Bronchial epithelial cell (primary cell): Measurements from ENCODE around the gene UAP1L1. TPM values are rescaled to one million over a fixed set of nuclear protein-coding genes. Genes with fewer than 3 reads are reported as not detected.

Experiments used
- DNase-seq: peaks from one replicate; pipeline ENCODE4 v3.0.0-alpha.2; 2010; ENCODE audit warnings: low read depth
- FAIRE-seq: peaks from 2 replicates; lab custom pipeline; 2011; peaks lifted over from hg19 to GRCh38; lab: Jason Lieb, UNC
- H3K27me3 ChIP-seq: 2 replicates; pipeline ENCODE4 v1.5.1; 2011; ENCODE audit warnings: low read length; ENCODE audit not compliant: control insufficient read depth, insufficient read depth
- H3K36me3 ChIP-seq: 2 replicates; pipeline ENCODE4 v1.5.1; 2011; ENCODE audit warnings: low read length; ENCODE audit not compliant: control insufficient read depth, insufficient read depth
- H3K4me3 ChIP-seq: 2 replicates; pipeline ENCODE4 v1.5.1; 2011; ENCODE audit warnings: mild to moderate bottlenecking, low read depth, low read length, control low read depth
- total RNA-seq: library from RNA; depleted of rRNA; stranded (reverse); fragments of >200 nt; gene quantifications from 2 replicates; pipeline ENCODE4 v1.2.1, GENCODE V29; 2014
- TF ChIP-seq, protein P1 (sequence below): IDR thresholded peaks from 2 replicates; pipeline ENCODE4 v1.5.1; 2011; ENCODE audit warnings: mild to moderate bottlenecking, moderate library complexity, low read length, control low read depth, inconsistent platforms; ENCODE audit not compliant: insufficient read depth, severe bottlenecking

UAP1L1 gene
- total RNA-seq, 1 donor from 2014 or later: 3.2 TPM

DNA sequence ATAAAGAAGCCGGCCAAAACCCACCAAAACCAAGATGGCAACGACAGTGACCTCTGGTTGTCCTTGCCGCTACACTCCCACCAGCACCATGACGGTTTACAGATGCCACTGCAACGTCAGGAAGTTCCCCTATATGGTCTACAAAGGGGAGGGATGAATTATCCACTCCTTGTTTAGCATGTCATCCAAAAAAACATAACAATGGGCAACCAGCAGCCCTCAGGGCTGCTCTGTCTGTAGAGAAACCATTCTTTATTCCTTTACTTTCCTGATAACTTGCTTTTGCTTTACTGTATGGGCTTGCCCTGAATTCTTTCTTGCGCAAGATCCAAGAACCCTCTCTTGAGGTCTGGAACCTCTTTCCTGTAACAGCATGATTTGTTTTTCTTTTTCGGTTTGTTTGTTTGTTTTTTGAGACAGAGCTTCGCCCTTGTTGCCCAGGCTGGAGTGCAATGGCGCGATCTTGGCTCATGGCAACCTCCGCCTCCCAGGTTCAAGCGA is 2.0 kb upstream of the UAP1L1 start:
- Histone ChIP-seq H3K27me3 (no peaks in the 10 kb centered on the region), H3K4me3 (no peak overlapping the region), H3K36me3 (peaks cover 1% of the 10 kb centered on the region)
- TF ChIP-seq, protein P1, sequence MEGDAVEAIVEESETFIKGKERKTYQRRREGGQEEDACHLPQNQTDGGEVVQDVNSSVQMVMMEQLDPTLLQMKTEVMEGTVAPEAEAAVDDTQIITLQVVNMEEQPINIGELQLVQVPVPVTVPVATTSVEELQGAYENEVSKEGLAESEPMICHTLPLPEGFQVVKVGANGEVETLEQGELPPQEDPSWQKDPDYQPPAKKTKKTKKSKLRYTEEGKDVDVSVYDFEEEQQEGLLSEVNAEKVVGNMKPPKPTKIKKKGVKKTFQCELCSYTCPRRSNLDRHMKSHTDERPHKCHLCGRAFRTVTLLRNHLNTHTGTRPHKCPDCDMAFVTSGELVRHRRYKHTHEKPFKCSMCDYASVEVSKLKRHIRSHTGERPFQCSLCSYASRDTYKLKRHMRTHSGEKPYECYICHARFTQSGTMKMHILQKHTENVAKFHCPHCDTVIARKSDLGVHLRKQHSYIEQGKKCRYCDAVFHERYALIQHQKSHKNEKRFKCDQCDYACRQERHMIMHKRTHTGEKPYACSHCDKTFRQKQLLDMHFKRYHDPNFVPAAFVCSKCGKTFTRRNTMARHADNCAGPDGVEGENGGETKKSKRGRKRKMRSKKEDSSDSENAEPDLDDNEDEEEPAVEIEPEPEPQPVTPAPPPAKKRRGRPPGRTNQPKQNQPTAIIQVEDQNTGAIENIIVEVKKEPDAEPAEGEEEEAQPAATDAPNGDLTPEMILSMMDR: no peak
- DNase-seq: peak; percentile 46
- no peak for FAIRE-seq

DNA sequence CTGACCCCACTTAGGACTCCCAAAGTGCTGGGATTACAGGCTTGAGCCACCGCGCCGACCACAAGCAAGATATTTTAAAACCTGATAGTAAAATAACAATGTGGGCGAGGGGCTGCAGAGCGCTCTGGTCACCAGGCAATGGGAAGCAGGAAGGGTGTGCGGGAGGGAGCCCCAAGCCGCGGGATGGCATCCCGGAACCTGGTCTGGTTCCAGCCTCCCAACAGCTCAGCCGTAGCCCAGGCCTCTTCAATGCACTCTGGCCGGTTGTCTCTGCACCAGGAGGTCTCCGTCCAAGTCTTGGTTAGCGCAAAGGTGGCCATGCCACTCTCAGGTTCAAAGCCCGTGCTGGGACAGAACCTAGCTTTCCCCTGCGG is 694 bp upstream of the UAP1L1 start:
- no peak for FAIRE-seq

DNA sequence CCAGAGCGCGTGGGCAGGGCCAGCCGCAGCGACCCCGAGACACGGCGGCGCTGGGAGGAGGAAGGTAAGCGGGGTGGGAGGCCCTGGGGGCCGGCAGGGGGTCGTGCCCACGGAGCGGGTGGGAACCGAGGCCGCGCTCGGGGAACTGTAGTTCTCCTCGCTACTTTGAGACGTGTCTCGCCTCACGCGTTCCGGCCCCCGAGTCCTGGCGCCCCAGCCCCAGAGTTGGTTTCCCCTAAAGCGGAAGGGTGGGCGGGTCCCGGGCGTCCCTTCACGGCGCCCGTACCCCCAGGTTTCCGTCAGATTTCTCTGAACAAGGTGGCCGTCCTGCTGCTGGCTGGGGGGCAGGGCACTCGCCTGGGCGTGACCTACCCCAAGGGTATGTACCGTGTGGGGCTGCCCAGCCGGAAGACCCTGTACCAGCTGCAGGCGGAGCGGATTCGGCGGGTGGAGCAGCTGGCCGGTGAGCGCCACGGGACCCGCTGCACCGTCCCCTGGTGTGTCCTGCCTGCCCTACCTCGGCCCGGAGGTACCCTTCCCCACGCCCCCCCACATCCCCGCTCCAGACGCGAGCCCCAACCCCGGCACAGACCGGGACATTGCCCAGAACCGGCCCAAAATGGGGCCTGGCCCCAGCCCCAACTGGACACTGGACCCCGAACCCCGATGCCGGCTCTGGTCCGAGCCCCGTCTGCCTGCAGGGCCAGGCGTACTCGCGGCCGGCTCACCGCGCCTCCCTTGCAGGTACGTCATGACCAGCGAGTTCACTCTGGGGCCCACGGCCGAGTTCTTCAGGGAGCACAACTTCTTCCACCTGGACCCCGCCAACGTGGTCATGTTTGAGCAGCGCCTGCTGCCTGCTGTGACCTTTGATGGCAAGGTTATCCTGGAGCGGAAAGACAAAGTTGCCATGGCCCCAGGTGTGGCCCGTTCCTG is 709 bp downstream of the UAP1L1 start:
- peaks cover 5% of the 10 kb centered on the region for H3K36me3 ChIP-seq
- FAIRE-seq: no peak
- TF ChIP-seq, protein P1: no peak
- no peak for DNase-seq
- peak overlapping the region; percentile 56 for H3K4me3 ChIP-seq
- no peaks in the 10 kb centered on the region for H3K27me3 ChIP-seq

More for the DNA sequence above, 694 bp upstream of the UAP1L1 start:
- Histone ChIP-seq H3K36me3 (peaks cover 3% of the 10 kb centered on the region), H3K27me3 (no peaks in the 10 kb centered on the region), H3K4me3 (no peak overlapping the region)
- TF ChIP-seq, protein P1: no peak
- no peak for DNase-seq

DNA sequence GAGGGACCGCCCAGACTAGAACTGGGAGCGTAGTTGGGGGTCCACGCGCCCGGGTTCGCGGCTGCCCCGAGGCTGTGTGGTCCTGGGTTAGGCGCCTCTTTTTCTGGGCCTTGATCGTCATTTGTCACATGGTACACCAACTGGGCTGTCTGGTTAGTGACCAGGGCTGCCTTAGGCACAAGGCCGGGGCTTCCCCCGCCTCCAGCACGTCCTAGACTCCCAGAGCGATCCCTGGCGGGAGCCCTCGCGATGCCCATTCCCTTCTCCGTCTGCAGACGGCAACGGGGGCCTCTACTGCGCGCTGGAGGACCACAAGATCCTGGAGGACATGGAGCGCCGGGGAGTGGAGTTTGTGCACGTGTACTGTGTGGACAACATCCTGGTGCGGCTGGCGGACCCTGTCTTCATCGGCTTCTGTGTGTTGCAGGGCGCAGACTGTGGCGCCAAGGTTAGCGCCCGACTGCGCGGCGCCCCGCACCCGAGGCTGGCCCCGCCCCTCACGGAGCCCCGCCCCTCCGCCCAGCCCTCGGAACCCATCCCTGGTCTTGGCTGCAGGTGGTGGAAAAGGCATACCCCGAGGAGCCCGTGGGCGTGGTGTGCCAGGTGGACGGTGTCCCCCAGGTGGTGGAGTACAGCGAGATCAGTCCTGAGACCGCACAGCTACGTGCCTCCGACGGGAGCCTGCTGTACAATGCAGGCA is 1.5 kb downstream of the UAP1L1 start:
- Histone ChIP-seq H3K27me3 (no peaks in the 10 kb centered on the region), H3K4me3 (no peak overlapping the region), H3K36me3 (peaks cover 6% of the 10 kb centered on the region)
- TF ChIP-seq, protein P1: no peak
- FAIRE-seq (no peak), DNase-seq (no peak)

DNA sequence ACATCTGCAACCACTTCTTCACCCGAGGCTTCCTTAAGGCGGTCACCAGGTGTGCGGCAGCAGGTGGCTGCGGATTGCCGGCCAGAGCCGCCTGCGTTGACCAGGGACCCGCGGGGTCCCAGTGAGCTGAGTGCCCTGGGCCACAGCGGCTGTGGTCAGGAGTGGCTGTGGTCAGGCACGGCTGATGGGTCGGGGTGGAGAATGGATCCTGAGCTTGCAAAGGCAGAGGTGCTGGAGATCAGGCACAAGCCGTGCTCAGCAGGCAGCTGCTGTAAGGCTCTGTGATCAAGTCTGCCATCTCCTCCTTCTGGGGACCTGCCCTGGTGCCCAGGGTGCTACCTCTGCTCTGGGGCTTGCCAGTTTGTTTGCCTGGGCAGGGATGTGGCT is 2.1 kb downstream of the UAP1L1 start:
- FAIRE-seq (peak; percentile 23), DNase-seq (no peak)
- TF ChIP-seq, protein P1: no peak
- no peak overlapping the region for H3K4me3 ChIP-seq
- H3K27me3 ChIP-seq: no peaks in the 10 kb centered on the region
- H3K36me3 ChIP-seq: peaks cover 6% of the 10 kb centered on the region
